ENCODE measurements around the gene ZDHHC11. TPM values are rescaled to one million over a fixed set of nuclear protein-coding genes. Genes with fewer than 3 reads are reported as not detected.

Gene ZDHHC11
- total RNA-seq, 1 donor from 2014 or later = 18.7 TPM

- H3K4me1 ChIP-seq = peaks cover 29% of the 10 kb centered on the region
- H3K9me3 ChIP-seq (replicated peaks) = no peaks in the 10 kb centered on the region
- H3K4me3 ChIP-seq = no peak overlapping the region
- intact Hi-C loops (cut with micrococcal nuclease) = no loop called here
- peak overlapping the region; percentile 69 for H3K27ac ChIP-seq (replicated peaks)
- no peak for DNase-seq
- TF ChIP-seq, protein P1, sequence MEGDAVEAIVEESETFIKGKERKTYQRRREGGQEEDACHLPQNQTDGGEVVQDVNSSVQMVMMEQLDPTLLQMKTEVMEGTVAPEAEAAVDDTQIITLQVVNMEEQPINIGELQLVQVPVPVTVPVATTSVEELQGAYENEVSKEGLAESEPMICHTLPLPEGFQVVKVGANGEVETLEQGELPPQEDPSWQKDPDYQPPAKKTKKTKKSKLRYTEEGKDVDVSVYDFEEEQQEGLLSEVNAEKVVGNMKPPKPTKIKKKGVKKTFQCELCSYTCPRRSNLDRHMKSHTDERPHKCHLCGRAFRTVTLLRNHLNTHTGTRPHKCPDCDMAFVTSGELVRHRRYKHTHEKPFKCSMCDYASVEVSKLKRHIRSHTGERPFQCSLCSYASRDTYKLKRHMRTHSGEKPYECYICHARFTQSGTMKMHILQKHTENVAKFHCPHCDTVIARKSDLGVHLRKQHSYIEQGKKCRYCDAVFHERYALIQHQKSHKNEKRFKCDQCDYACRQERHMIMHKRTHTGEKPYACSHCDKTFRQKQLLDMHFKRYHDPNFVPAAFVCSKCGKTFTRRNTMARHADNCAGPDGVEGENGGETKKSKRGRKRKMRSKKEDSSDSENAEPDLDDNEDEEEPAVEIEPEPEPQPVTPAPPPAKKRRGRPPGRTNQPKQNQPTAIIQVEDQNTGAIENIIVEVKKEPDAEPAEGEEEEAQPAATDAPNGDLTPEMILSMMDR (IDR thresholded peaks at IDR 0.05; ENCODE audit: borderline replicate concordance) = no peak
- H3K27me3 ChIP-seq (ENCODE audit: low read depth) = no peaks in the 10 kb centered on the region
- H3K36me3 ChIP-seq = peaks cover 98% of the 10 kb centered on the region
Observed at GRCh38 chr5:886036-886435, 35.2 kb upstream of the ZDHHC11 start.

DNA sequence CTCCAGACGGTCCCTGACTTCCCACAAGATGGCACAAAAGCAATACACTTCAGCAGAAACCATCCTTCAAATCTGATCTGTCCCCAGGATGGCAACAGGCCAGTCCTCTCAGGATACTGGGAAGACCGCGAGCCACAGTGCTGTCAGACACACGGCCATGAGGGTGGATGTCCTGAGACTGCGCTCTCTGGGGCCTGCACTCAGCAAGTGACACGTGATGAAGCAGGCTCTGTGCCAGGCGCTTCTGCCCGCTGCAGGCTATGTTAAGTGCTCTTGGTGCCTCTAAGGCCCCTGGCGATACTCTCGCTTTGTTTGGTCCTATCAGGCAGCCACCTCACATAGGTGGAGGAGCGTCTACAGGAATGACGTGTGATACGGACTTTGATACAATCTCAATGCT, 34.7 kb upstream of the ZDHHC11 start:
- Histone ChIP-seq H3K9me3 (replicated peaks) (no peaks in the 10 kb centered on the region), H3K4me1 (peaks cover 24% of the 10 kb centered on the region), H3K27ac (replicated peaks) (peak overlapping the region; percentile 69), H3K4me3 (no peak overlapping the region), H3K36me3 (peaks cover 98% of the 10 kb centered on the region), H3K27me3 (ENCODE audit: low read depth) (no peaks in the 10 kb centered on the region)
- intact Hi-C loops (cut with micrococcal nuclease) = no loop called here
- DNase-seq = peak; percentile 83
- TF ChIP-seq, protein P1 (IDR thresholded peaks at IDR 0.05; ENCODE audit: borderline replicate concordance) = no peak

- DNase-seq = no peak
- intact Hi-C loops (cut with micrococcal nuclease) = no loop called here
- peak overlapping the region; percentile 69 for H3K27ac ChIP-seq (replicated peaks)
Observed at GRCh38 chr5:885127-885442, 34.3 kb upstream of the ZDHHC11 start.

GRCh38 chr5:884345-885126, 33.8 kb upstream of the ZDHHC11 start:
- H3K9me3 ChIP-seq (replicated peaks) = no peaks in the 10 kb centered on the region
- TF ChIP-seq, protein P1 (IDR thresholded peaks at IDR 0.05; ENCODE audit: borderline replicate concordance) = no peak
- H3K36me3 ChIP-seq = peaks cover 91% of the 10 kb centered on the region
- intact Hi-C loops (cut with micrococcal nuclease) = no loop called here
- H3K4me1 ChIP-seq = peaks cover 24% of the 10 kb centered on the region
- no peak overlapping the region for H3K4me3 ChIP-seq
- no peaks in the 10 kb centered on the region for H3K27me3 ChIP-seq (ENCODE audit: low read depth)
- H3K27ac ChIP-seq (replicated peaks) = peak overlapping the region; percentile 69
- no peak for DNase-seq

More at GRCh38 chr5:885127-885442, 34.3 kb upstream of the ZDHHC11 start:
- Histone ChIP-seq H3K4me1 (peaks cover 24% of the 10 kb centered on the region), H3K36me3 (peaks cover 96% of the 10 kb centered on the region), H3K9me3 (replicated peaks) (no peaks in the 10 kb centered on the region), H3K27me3 (ENCODE audit: low read depth) (no peaks in the 10 kb centered on the region), H3K4me3 (no peak overlapping the region)
- TF ChIP-seq, protein P1 (IDR thresholded peaks at IDR 0.05; ENCODE audit: borderline replicate concordance) = no peak

GRCh38 chr5:883475-884181, 32.8 kb upstream of the ZDHHC11 start:
- H3K4me1 ChIP-seq = peaks cover 24% of the 10 kb centered on the region
- H3K27ac ChIP-seq (replicated peaks) = no peak overlapping the region
- H3K27me3 ChIP-seq (ENCODE audit: low read depth) = no peaks in the 10 kb centered on the region
- DNase-seq = no peak
- no peaks in the 10 kb centered on the region for H3K9me3 ChIP-seq (replicated peaks)
- TF ChIP-seq, protein P1 (IDR thresholded peaks at IDR 0.05; ENCODE audit: borderline replicate concordance) = no peak
- H3K4me3 ChIP-seq = no peak overlapping the region
- intact Hi-C loops (cut with micrococcal nuclease) = no loop called here
- H3K36me3 ChIP-seq = peaks cover 81% of the 10 kb centered on the region
